H1 (cell line): ENCODE results near the gene SSUH2. TPM values are rescaled to one million over a fixed set of nuclear protein-coding genes. Genes with fewer than 3 reads are reported as not detected.

Experiments
- CTCF ChIA-PET: fragments of 300-600 bp; sonication (Branson Sonifier 250); formaldehyde crosslinking; loops from one replicate; lab custom pipeline; 2021; ENCODE audit not compliant: partially characterized antibody; lab: Charles Lee
- POLR2A ChIA-PET: fragments of 300-600 bp; sonication (Branson Sonifier 250); formaldehyde crosslinking; loops from one replicate; lab custom pipeline; 2021; ENCODE audit warnings: inconsistent platforms; ENCODE audit not compliant: partially characterized antibody; lab: Charles Lee
- DNase-seq, 2 experiments: peaks; one replicate each; pipeline versions ENCODE4 v3.0.0 to v3.0.0-alpha.2; 2010 to 2022; ENCODE audit warnings: low spot score in 2 of 2, low read depth in 1 of 2, mixed read lengths in 1 of 2
- FAIRE-seq: peaks from 2 replicates; lab custom pipeline; 2011; peaks lifted over from hg19 to GRCh38; lab: Jason Lieb, UNC
- H2AFZ ChIP-seq: 2 replicates; pipeline ENCODE4 v1.8.1; 2012; ENCODE audit warnings: low read length, inconsistent platforms
- H2AK5ac ChIP-seq: 2 replicates; pipeline ENCODE4 v1.6.1; 2013; ENCODE audit warnings: low read depth, low read length
- H2BK120ac ChIP-seq: replicated peaks from 2 replicates; pipeline ENCODE3; 2013; ENCODE audit warnings: low read depth, low read length, inconsistent platforms
- H2BK12ac ChIP-seq: 2 replicates; pipeline ENCODE4 v1.6.1; 2013; ENCODE audit warnings: low read depth, low read length
- H2BK15ac ChIP-seq: 2 replicates; pipeline ENCODE4 v1.6.1; 2013; ENCODE audit warnings: low read length
- H2BK20ac ChIP-seq: 2 replicates; pipeline ENCODE4 v1.6.1; 2013; ENCODE audit warnings: low read length
- H2BK5ac ChIP-seq: 2 replicates; pipeline ENCODE4 v1.6.1; 2013; ENCODE audit warnings: low read depth, low read length
- H3K14ac ChIP-seq: 2 replicates; pipeline ENCODE4 v1.6.1; 2013; ENCODE audit warnings: inconsistent platforms; ENCODE audit not compliant: insufficient read length
- H3K18ac ChIP-seq: 2 replicates; pipeline ENCODE4 v1.6.1; 2013; ENCODE audit warnings: low read length; ENCODE audit errors: extremely low read depth
- H3K23ac ChIP-seq: 2 replicates; pipeline ENCODE4 v1.6.1; 2013; ENCODE audit warnings: inconsistent platforms; ENCODE audit not compliant: insufficient read length
- H3K23me2 ChIP-seq: 2 replicates; pipeline ENCODE4 v1.6.1; 2013; ENCODE audit warnings: low read depth, low read length
- H3K27ac ChIP-seq: 2 replicates; pipeline ENCODE4 v1.6.1; 2011; ENCODE audit warnings: low read depth, low read length, inconsistent platforms
- H3K27me3 ChIP-seq, 4 experiments: replicated peaks in 1 of 4; 1 replicate in 1 of 4; 2 replicates in 3 of 4; pipeline versions ENCODE4 v1.6.1 to v1.8.1; 2011 to 2013; ENCODE audit warnings: low read length in 3 of 4, mild to moderate bottlenecking in 3 of 4, inconsistent platforms in 2 of 4, mixed read lengths in 2 of 4, moderate library complexity in 1 of 4; ENCODE audit not compliant: control insufficient read depth in 3 of 4, insufficient read depth in 3 of 4; ENCODE audit errors: extremely low read depth in 1 of 4
- H3K36me3 ChIP-seq, 4 experiments: 2 replicates each; pipeline versions ENCODE4 v1.6.1 to v1.8.1; 2011 to 2013; ENCODE audit warnings: mild to moderate bottlenecking in 4 of 4, low read length in 3 of 4, moderate library complexity in 2 of 4, control low read depth in 1 of 4, inconsistent platforms in 1 of 4; ENCODE audit not compliant: insufficient read depth in 4 of 4, control insufficient read depth in 2 of 4
- H3K4ac ChIP-seq: replicated peaks from 2 replicates; pipeline ENCODE3; 2013; ENCODE audit warnings: low read length, low read depth, mixed read lengths, inconsistent platforms; ENCODE audit not compliant: insufficient read length
- H3K4me1 ChIP-seq, 4 experiments: replicated peaks in 1 of 4; 1 replicate in 1 of 4; 2 replicates in 3 of 4; pipeline versions ENCODE4 v1.6.1 to v1.8.1; 2011 to 2013; ENCODE audit warnings: low read length in 3 of 4, inconsistent platforms in 2 of 4, mixed read lengths in 1 of 4; ENCODE audit not compliant: insufficient read depth in 4 of 4, control insufficient read depth in 3 of 4
- H3K4me2 ChIP-seq, 2 experiments: 2 replicates each; pipeline versions ENCODE4 v1.6.1 to v1.8.1; 2011 to 2013; ENCODE audit warnings: low read depth in 2 of 2, low read length in 2 of 2, control low read depth in 1 of 2, inconsistent platforms in 1 of 2, mild to moderate bottlenecking in 1 of 2; ENCODE audit not compliant: insufficient read depth in 1 of 2
- H3K4me3 ChIP-seq, 4 experiments: fragments of 200-600, 300-600 bp in 1 of 4; sonication (generic), shearing (Covaris generic), sonication (Bioruptor Twin) in 1 of 4; 2 replicates each; pipeline versions ENCODE4 v1.5.1 to v1.8.1; 2011 to 2016; ENCODE audit warnings: low read length in 4 of 4, low read depth in 3 of 4, control low read depth in 2 of 4, inconsistent platforms in 2 of 4, mild to moderate bottlenecking in 2 of 4, mixed read lengths in 1 of 4, moderate library complexity in 1 of 4; ENCODE audit not compliant: insufficient read depth in 2 of 4; ENCODE audit errors: extremely low read depth in 1 of 4
- H3K56ac ChIP-seq: replicated peaks from 2 replicates; pipeline ENCODE3; 2013; ENCODE audit warnings: low read depth, mild to moderate bottlenecking, mixed read lengths, low read length, inconsistent platforms; ENCODE audit not compliant: insufficient read length
- H3K79me1 ChIP-seq: 2 replicates; pipeline ENCODE4 v1.6.1; 2013; ENCODE audit warnings: low read depth, low read length, control low read depth
- H3K79me2 ChIP-seq, 2 experiments: 2 replicates each; pipeline versions ENCODE4 v1.6.1 to v1.8.1; 2012 to 2013; ENCODE audit warnings: low read length in 2 of 2, mild to moderate bottlenecking in 2 of 2, inconsistent platforms in 1 of 2; ENCODE audit not compliant: insufficient read depth in 2 of 2, control insufficient read depth in 1 of 2
- H3K9ac ChIP-seq, 4 experiments: replicated peaks in 1 of 4; 1 replicate in 1 of 4; 2 replicates in 3 of 4; pipeline versions ENCODE4 v1.6.1 to v1.8.1; 2011 to 2013; ENCODE audit warnings: low read depth in 3 of 4, low read length in 3 of 4, control low read depth in 2 of 4, mild to moderate bottlenecking in 2 of 4, moderate library complexity in 2 of 4, inconsistent platforms in 1 of 4; ENCODE audit errors: extremely low read depth in 1 of 4
- H3K9me3 ChIP-seq, 2 experiments: 2 replicates each; pipeline versions ENCODE4 v1.6.1 to v1.8.1; 2012 to 2013; ENCODE audit warnings: mild to moderate bottlenecking in 2 of 2, moderate library complexity in 2 of 2, control low read depth in 1 of 2, inconsistent platforms in 1 of 2, low read depth in 1 of 2, low read length in 1 of 2, mixed read lengths in 1 of 2; ENCODE audit not compliant: insufficient read depth in 2 of 2
- H4K20me1 ChIP-seq, 2 experiments: replicated peaks in 1 of 2; 2 replicates each; pipeline versions ENCODE3 to v1.8.1; 2011 to 2013; ENCODE audit warnings: inconsistent platforms in 2 of 2, low read length in 2 of 2, mild to moderate bottlenecking in 1 of 2; ENCODE audit not compliant: insufficient read depth in 2 of 2, control insufficient read depth in 1 of 2
- H4K5ac ChIP-seq: 2 replicates; pipeline ENCODE4 v1.6.1; 2013; ENCODE audit warnings: low read length, low read depth, mixed read lengths, inconsistent platforms; ENCODE audit not compliant: insufficient read length
- H4K8ac ChIP-seq: 2 replicates; pipeline ENCODE4 v1.8.0; 2013; ENCODE audit warnings: mild to moderate bottlenecking, moderate library complexity, low read length, inconsistent platforms; ENCODE audit not compliant: insufficient read depth; ENCODE audit errors: extremely low read depth
- H4K91ac ChIP-seq: replicated peaks from 2 replicates; pipeline ENCODE3; 2013; ENCODE audit warnings: low read length, mixed read lengths, inconsistent platforms; ENCODE audit not compliant: insufficient read length
- ATF3 ChIP-seq: IDR thresholded peaks from 2 replicates; pipeline ENCODE4 v1.6.1; 2011; ENCODE audit warnings: low read depth, mild to moderate bottlenecking, low read length; ENCODE audit not compliant: insufficient read depth
- CHD1 ChIP-seq: IDR thresholded peaks from 2 replicates; pipeline ENCODE4 v1.6.1; 2012; ENCODE audit warnings: low read depth, low read length, improper control_type of control experiment
- EP300 ChIP-seq, 2 experiments: IDR thresholded peaks; 1 replicate in 1 of 2; 2 replicates in 1 of 2; pipeline ENCODE4 v1.6.1; 2011 to 2012; ENCODE audit warnings: low read depth in 2 of 2, low read length in 2 of 2, mild to moderate bottlenecking in 2 of 2, borderline replicate concordance in 1 of 2, inconsistent platforms in 1 of 2, moderate library complexity in 1 of 2
- EZH2 ChIP-seq: fragments of 200-600 bp; sonication (generic); IDR thresholded peaks from 2 replicates; pipeline ENCODE4 v1.7.1; 2012; ENCODE audit warnings: low read depth, mild to moderate bottlenecking, moderate library complexity, low read length, inconsistent platforms; ENCODE audit not compliant: severe bottlenecking
- KDM1A ChIP-seq: fragments of 200-600, 300-600 bp; sonication (generic); IDR thresholded peaks from 2 replicates; pipeline ENCODE4 v1.7.1; 2016; ENCODE audit warnings: mild to moderate bottlenecking, low read length, borderline replicate concordance
- KDM5A ChIP-seq: fragments of 200-600 bp; IDR thresholded peaks from 2 replicates; pipeline ENCODE4 v1.7.1; 2012; ENCODE audit warnings: mild to moderate bottlenecking, low read length, inconsistent platforms, mixed read lengths
- POLR2AphosphoS5 ChIP-seq: IDR thresholded peaks from 2 replicates; pipeline ENCODE4 v1.6.1; 2011; ENCODE audit warnings: low read depth, low read length
- SP2 ChIP-seq: IDR thresholded peaks from 2 replicates; pipeline ENCODE4 v1.6.1; 2012; ENCODE audit warnings: mild to moderate bottlenecking, low read length, inconsistent platforms
- SP4 ChIP-seq: IDR thresholded peaks from 2 replicates; pipeline ENCODE4 v1.6.1; 2012; ENCODE audit warnings: low read length, inconsistent platforms
- TAF1 ChIP-seq: IDR thresholded peaks from 2 replicates; pipeline ENCODE4 v1.6.1; 2011; ENCODE audit warnings: mild to moderate bottlenecking, low read depth, low read length
- YY1 ChIP-seq: IDR thresholded peaks from 2 replicates; pipeline ENCODE4 v1.6.1; 2011; ENCODE audit warnings: low read depth, mild to moderate bottlenecking, low read length
- WGBS, 2 experiments: shearing (Covaris generic) in 1 of 2; methylation state at CpG; one replicate each; pipeline versions ENCODE4 v1.1.6 to v1.1.7; 2013 to 2015; ENCODE audit warnings: low lambda C conversion rate in 2 of 2, mixed read lengths in 2 of 2, inconsistent platforms in 1 of 2, low coverage in 1 of 2, missing lambda C conversion rate in 1 of 2; ENCODE audit not compliant: insufficient replicate concordance in 2 of 2, insufficient coverage in 1 of 2, insufficient read length in 1 of 2; ENCODE audit errors: extremely low coverage in 1 of 2, missing lambda C conversion rate in 1 of 2; 5-methylcytosine and 5-hydroxymethylcytosine counted together
- polyA plus RNA-seq, 7 experiments: library from polyadenylated mRNA; depleted of rRNA in 3 of 7; stranded (reverse) in 5 of 7; unstranded in 2 of 7; fragments of >200 nt in 5 of 7; fragments of 200-250 nt in 2 of 7; gene quantifications; 1 replicate in 5 of 7; 2 replicates in 1 of 7; 4 replicates in 1 of 7; pipeline versions ENCODE4 v1.2.1 to v1.2.3, GENCODE V29; 2011 to 2013; ENCODE audit warnings: missing spikeins in 2 of 7, mixed read lengths in 2 of 7
- total RNA-seq: library from RNA; stranded (reverse); fragmentation: NEBNext Ultra II Directional; extraction: Animal tissue kit (Norgen Biotek cat#: 25700); gene quantifications from 2 replicates; pipeline ENCODE4 v1.2.1, GENCODE V29; 2021

The SSUH2 gene
- total and polyA plus RNA-seq, 2 of the 8 experiments (the other 6 are each of a cell fraction or from before 2014, with no cell fraction given) = 0.62 to 0.69 TPM

DNA sequence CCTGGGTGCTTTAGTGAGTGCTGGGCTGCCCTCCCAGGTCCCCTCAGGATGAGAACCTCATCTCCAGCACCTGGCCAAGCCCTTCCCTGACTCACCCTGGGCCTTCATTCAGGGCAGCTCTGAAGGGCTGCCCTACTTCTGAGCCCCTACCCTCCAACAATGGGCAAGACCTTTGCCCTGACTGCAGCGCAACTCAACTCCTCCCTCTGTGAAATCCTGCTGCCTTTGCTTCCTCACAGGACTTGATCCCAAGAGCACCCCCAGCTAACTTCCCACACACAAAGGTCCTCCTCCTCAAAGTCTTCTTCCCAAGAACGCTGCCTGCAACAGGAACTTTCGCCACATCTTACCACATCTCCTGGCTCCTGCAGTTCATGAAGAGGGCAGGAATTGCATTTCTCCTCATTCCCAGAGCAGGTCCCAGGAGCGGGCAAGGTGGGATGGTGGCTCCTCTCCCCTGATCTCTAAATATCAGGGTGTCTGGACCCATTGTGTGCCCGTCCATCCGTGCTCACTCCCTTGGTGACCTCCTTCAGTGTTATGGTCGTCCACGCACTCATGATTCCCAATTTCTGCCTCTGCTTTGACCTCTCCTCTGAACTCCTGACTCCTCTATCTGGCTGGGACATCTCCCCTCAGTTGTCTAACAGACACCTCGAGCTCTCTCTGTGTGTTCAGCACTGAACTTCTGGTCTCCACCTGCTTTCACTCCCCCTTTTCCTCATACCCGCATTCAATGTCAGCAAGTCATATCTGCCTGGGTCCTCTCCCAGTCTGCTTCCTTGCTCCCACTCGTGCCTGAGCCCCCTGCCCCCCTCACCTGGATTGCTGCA is 4.5 kb upstream of the SSUH2 start:
- DNase-seq = no peak
- Histone ChIP-seq H3K4me3 (no peak overlapping the region), H3K36me3 (no peaks in the 10 kb centered on the region), H3K79me1 (no peaks in the 10 kb centered on the region), H4K5ac (no peak overlapping the region), H4K8ac (no peak overlapping the region), H3K27me3 (no peaks in the 10 kb centered on the region; a peak in 2 of 7 replicates), H2BK120ac (no peak overlapping the region), H2BK15ac (no peak overlapping the region), H3K18ac (no peak overlapping the region), H3K14ac (no peak overlapping the region), H2AK5ac (no peak overlapping the region), H3K27ac (no peak overlapping the region), H3K4me2 (no peak overlapping the region), H2AFZ (no peak overlapping the region), H3K9me3 (no peaks in the 10 kb centered on the region), H3K23ac (no peak overlapping the region), H4K91ac (no peak overlapping the region), H3K4me1 (no peaks in the 10 kb centered on the region), H3K4ac (no peak overlapping the region), H3K79me2 (no peaks in the 10 kb centered on the region; a peak in 1 of 4 replicates), H3K9ac (no peak overlapping the region), H2BK5ac (no peak overlapping the region), H2BK20ac (no peak overlapping the region), H3K56ac (no peak overlapping the region)
- 89% methylated on average over 11 of the region's 11 CpGs; no CpG with 5 or more reads in 1 of the 2 experiments for WGBS, 2 experiments
- POLR2A ChIA-PET = no interaction called here
- TF ChIP-seq ATF3 (no peak), SP2 (no peak), SP4 (no peak), YY1 (no peak), TAF1 (no peak), POLR2AphosphoS5 (no peak), CHD1 (no peak), EP300 (IDR thresholded peaks at IDR 0.05; ENCODE audit: borderline replicate concordance in 1 of 2, low read depth in 2 of 2, low read length in 2 of 2) (no peak), KDM5A (no peak), EZH2 (no peak), KDM1A (no peak)
- TF ChIP-seq, all 59 proteins: peak for 0
- no peak overlapping the region for H2BK12ac ChIP-seq
- no peaks in the 10 kb centered on the region for H4K20me1 ChIP-seq
- FAIRE-seq = no peak
- H3K23me2 ChIP-seq = no peaks in the 10 kb centered on the region
- CTCF ChIA-PET = interaction anchor here (1.2 to 1.7 kb wide), 4 partner anchors 13 to 409 kb away, joined by 3 to 9 read pairs (median 4); no protein-coding TSS in a partner anchor
